Measurements from ENCODE around the gene FOXC2.

The FOXC2 gene

GRCh38 chr16:86616906-86617305, 50.3 kb downstream of the FOXC2 start:
- ATAC-seq (ENCODE audit: insufficient read depth, low read depth) (no peak), DNase-seq (no peak)
- Histone ChIP-seq H3K4me2 (ENCODE audit: insufficient read depth, low read length) (no peak overlapping the region), H2AFZ (ENCODE audit: low read depth, low read length) (no peak overlapping the region), H3K4me1 (ENCODE audit: insufficient read depth, low read length) (no peaks in the 10 kb centered on the region), H3K36me3 (ENCODE audit: insufficient read depth, low read length) (no peaks in the 10 kb centered on the region), H3K27me3 (ENCODE audit: insufficient read depth, low read length, poor library complexity) (peaks cover 6% of the 10 kb centered on the region), H3K27ac (ENCODE audit: low read length) (no peak overlapping the region), H3K79me2 (ENCODE audit: insufficient read depth, low read length) (no peaks in the 10 kb centered on the region), H4K20me1 (ENCODE audit: insufficient read depth, low read length) (no peaks in the 10 kb centered on the region), H3K9me3 (ENCODE audit: insufficient read depth, low read length, severe bottlenecking) (no peaks in the 10 kb centered on the region), H3K9ac (ENCODE audit: low read depth, low read length) (no peak overlapping the region), H3K4me3 (ENCODE audit: low read depth in 1 of 2, low read length in 2 of 2) (no peak overlapping the region)
- TF ChIP-seq CTCF (IDR thresholded peaks at IDR 0.05; ENCODE audit: borderline replicate concordance, extremely low read depth, low read length, poor library complexity, severe bottlenecking) (no peak), EZH2 (IDR thresholded peaks at IDR 0.05; ENCODE audit: borderline replicate concordance, low read depth, low read length, severe bottlenecking) (no peak)

DNA sequence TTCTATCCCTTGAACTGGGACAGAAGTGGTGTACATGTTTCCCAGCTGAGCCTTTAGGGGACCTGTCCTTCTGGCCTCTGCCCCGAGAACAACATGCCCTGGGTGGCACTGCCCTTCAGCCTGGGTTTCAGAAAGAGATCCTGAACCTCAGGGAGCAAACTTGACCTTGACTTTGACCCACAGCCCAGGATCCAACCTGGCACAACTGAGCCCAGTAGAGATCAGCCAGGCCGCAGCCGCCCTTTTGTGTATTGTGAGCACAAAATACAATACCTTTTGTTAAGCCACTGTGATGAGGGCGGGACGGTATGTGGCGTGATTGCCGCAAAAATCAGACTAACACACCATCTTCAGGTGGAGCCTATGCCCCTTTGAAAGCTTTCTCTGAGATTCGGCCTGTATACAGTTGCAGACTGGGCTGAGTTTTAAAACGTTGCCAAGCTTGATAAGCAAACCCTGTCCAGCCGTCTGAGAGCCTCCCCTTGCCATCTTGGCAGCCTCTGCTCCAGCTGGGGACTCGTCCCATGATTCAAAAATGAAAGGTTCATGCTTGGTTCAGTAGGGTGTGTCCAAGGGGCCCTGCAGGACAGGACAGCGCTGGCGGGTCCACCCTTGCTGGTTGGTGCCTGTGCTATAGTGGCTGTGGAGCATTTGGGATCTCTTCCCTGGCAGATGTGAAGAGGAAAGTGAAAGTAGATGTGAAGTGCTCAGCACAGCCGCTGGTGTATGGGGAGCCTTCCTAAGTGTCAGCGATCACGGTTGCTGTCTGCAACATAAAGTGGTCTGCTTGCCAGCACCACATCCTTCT, 52.0 kb downstream of the FOXC2 start:
- H3K27ac ChIP-seq (ENCODE audit: low read length): no peak overlapping the region
- H3K4me3 ChIP-seq (ENCODE audit: low read depth in 1 of 2, low read length in 2 of 2): no peak overlapping the region
- peaks cover 6% of the 10 kb centered on the region for H3K27me3 ChIP-seq (ENCODE audit: insufficient read depth, low read length, poor library complexity)
- no peak overlapping the region for H3K9ac ChIP-seq (ENCODE audit: low read depth, low read length)
- H3K9me3 ChIP-seq (ENCODE audit: insufficient read depth, low read length, severe bottlenecking): no peaks in the 10 kb centered on the region
- H2AFZ ChIP-seq (ENCODE audit: low read depth, low read length): no peak overlapping the region
- no peak for ATAC-seq (ENCODE audit: insufficient read depth, low read depth)
- H3K36me3 ChIP-seq (ENCODE audit: insufficient read depth, low read length): no peaks in the 10 kb centered on the region
- H3K4me1 ChIP-seq (ENCODE audit: insufficient read depth, low read length): no peaks in the 10 kb centered on the region
- H4K20me1 ChIP-seq (ENCODE audit: insufficient read depth, low read length): no peaks in the 10 kb centered on the region
- no peak for DNase-seq
- no peak for TF ChIP-seq CTCF (IDR thresholded peaks at IDR 0.05; ENCODE audit: borderline replicate concordance, extremely low read depth, low read length, poor library complexity, severe bottlenecking)
- TF ChIP-seq EZH2 (IDR thresholded peaks at IDR 0.05; ENCODE audit: borderline replicate concordance, low read depth, low read length, severe bottlenecking): no peak
- no peak overlapping the region for H3K4me2 ChIP-seq (ENCODE audit: insufficient read depth, low read length)
- H3K79me2 ChIP-seq (ENCODE audit: insufficient read depth, low read length): no peaks in the 10 kb centered on the region
